Measurements from ENCODE around the gene DCDC1.

- TF ChIP-seq CTCF (conservative IDR thresholded peaks at IDR 0.05; ENCODE audit: low read depth, low read length) (no peak), EZH2 (IDR thresholded peaks at IDR 0.05; ENCODE audit: borderline replicate concordance, low read depth, low read length, poor library complexity, severe bottlenecking) (no peak)
Measured at GRCh38 chr11:30992513-30992849, 377.1 kb downstream of the DCDC1 start.

All from A673 (cell line).